A673 (cell line): Measurements from ENCODE around the gene STON1.

Experiments
- EZH2 ChIP-seq: fragments of 200-600 bp; sonication (generic); IDR thresholded peaks from 2 replicates; pipeline ENCODE4 v1.6.1; 2017; ENCODE audit warnings: borderline replicate concordance, low read depth, mild to moderate bottlenecking, mixed read lengths, antibody characterized with exemption, low read length; ENCODE audit not compliant: poor library complexity, severe bottlenecking
- TF ChIP-seq, protein P1 (sequence below): fragments of 300-800, 200-600 bp; sonication (generic); conservative IDR thresholded peaks from 2 replicates; pipeline ENCODE4 v1.5.1; 2017; ENCODE audit warnings: low read depth, mild to moderate bottlenecking, antibody characterized with exemption, low read length, moderate library complexity, mixed read lengths

DNA sequence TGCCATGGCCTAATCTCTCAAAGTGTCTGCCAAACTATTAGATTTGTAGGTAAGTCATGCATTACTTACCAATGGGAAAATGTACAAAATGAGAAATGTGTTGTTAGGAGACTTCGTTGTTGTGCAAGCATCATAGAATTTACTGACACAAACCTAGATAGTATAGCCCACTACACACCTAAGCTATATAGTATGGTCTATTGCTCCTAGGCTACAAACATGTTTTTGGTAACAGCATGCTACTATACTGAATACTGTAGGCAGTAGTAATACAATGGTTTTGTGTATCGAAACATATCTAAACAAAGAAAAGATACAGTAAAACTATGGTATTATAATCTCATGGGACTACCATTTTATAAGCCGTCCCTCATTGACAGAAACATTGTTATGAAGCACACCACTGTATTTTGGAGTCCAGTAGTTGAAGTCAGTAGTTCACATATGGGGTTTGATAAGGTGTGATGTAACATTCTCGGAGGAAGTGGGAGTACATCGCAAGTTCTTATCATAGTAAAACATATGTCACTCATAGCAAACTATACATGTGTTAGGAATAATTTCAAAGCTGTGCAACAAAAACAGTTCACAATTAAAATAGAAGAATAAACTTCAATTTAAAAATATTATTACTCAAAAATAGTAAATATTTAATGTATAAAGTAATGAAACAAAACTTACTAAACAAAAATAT, 75.7 kb downstream of the STON1 start:
- TF ChIP-seq, protein P1, sequence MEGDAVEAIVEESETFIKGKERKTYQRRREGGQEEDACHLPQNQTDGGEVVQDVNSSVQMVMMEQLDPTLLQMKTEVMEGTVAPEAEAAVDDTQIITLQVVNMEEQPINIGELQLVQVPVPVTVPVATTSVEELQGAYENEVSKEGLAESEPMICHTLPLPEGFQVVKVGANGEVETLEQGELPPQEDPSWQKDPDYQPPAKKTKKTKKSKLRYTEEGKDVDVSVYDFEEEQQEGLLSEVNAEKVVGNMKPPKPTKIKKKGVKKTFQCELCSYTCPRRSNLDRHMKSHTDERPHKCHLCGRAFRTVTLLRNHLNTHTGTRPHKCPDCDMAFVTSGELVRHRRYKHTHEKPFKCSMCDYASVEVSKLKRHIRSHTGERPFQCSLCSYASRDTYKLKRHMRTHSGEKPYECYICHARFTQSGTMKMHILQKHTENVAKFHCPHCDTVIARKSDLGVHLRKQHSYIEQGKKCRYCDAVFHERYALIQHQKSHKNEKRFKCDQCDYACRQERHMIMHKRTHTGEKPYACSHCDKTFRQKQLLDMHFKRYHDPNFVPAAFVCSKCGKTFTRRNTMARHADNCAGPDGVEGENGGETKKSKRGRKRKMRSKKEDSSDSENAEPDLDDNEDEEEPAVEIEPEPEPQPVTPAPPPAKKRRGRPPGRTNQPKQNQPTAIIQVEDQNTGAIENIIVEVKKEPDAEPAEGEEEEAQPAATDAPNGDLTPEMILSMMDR = no peak
- no peak for TF ChIP-seq EZH2
